Lung microvascular endothelial cell (primary cell): ENCODE results near the gene OR10V1. TPM values are rescaled to one million over a fixed set of nuclear protein-coding genes. Genes with fewer than 3 reads are reported as not detected.
A peak's percentile ranks its signal among the peaks of the same experiment; 100 is the strongest.
"Not testable (repeated sequence)": the region's sequence is repeated elsewhere in the genome, so short reads cannot be mapped to it uniquely, and the experiment has no call there.

ENCODE experiments used
- DNase-seq, 2 donors: peaks; one replicate each; pipeline versions ENCODE4 v3.0.0 to v3.0.0-alpha.2; 2010; ENCODE audit warnings: low read depth in 2 of 2
- total RNA-seq: library from RNA; depleted of rRNA; stranded (reverse); fragments of >200 nt; gene quantifications from 2 replicates; pipeline ENCODE4 v1.2.1, GENCODE V29; 2014

The OR10V1 gene
- total RNA-seq, 1 donor from 2014 or later = not detected

DNA sequence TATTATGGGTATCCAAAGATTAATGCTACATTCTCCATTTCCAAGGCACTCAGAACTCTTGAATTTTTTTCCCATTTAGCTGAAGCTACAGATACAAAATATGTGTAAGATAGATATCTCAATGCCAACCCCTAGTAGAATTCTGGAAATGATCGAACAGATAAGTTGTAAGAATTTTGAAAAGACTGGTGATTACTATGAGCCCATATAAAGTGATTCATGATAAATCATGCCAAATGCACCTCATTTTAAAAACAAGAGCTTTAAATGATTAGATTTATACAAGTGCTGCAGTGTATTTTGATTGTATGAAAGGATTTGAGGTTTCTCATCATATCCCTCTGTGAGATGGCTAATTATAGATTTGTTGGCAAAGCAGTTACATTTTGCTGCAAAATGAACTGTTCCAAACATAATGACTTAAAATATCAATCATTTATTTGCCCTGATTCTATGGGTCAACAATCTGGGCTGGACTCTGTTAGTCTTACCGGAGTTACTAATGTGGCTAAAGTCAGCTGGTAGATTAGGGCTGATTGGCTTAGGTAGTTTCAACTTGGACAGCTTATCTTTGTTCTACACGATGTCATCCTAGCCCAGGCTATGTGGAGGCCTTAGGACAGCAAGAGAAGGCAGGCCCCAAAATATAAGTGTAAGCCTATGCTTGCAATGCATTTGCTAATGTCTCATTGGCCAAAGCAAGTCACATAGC, 3.4 kb downstream of the OR10V1 start:
- no peak for DNase-seq

DNA sequence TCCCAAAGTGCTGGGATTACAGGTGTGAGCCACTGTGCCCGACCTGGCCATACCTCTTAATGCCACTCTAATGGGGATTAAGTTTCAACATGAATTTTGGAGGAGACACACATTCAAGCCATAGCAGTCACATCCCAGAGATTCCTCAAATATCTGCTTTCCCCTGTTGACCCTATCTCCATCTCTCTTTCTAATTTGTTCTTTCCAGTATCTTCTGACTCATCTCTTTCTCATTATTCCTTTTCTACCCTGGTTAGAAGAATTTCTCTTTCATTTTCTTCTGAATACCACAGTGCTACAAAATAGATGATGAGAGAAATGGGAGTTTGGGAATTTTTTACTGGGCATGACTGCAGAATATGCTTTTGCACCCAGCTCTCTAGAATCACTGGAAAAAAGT, 5.1 kb downstream of the OR10V1 start:
- DNase-seq = no peak

DNA sequence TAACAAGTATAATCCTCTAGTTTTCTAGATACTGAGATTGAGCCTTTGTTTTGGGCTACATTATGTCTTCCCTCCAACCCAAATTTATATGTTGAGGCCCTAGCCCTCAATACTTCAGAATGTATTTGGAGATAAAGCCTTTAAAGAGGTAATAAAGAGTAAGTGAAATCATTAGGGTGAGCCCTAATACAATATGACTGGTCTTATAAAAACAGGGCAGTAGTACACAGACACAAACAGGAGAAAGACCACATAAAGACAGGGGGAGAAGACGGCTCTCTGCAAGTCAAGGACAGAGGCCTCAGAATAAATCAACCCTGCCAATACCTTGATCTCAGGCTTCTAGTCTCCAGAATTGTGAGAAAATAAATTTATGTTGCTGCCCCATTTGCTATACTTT, 6.3 kb downstream of the OR10V1 start:
- DNase-seq = no peak

DNA sequence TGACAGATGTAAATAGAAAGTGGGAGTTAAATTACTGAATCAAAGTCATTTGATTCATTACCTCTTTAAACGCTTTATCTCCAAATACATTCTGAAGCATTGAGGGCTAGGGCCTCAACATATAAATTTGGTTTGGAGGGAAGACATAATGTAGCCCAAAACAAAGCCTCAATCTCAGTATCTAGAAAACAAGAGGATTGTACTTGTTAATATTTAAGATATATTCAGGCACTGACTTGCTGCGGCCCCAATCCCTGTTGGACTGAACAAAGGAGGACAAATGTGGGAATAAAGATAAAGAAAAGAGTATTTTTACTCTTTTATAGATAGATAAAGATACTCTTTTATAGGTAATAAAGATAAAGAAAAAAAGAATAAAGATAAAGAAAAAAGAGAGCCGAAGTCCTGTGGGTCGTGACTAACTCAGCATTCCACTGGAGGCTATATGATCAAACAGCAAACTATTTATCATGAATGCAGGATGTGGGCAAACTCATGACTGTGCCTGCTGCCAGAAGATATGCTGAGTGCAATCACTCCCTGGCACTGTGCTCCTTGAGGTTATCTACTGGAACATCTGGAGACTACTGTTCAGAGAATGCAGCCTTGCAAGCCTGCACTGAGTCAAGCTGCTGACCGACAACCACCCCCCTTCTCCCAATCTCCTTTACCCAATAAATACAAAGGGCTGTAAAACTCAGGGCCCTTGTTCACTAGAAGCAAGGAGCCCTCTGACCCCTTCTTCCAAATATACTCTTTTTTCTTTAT, 6.9 kb downstream of the OR10V1 start:
- peak in 1 of 2 donors; percentile 64 for DNase-seq

DNA sequence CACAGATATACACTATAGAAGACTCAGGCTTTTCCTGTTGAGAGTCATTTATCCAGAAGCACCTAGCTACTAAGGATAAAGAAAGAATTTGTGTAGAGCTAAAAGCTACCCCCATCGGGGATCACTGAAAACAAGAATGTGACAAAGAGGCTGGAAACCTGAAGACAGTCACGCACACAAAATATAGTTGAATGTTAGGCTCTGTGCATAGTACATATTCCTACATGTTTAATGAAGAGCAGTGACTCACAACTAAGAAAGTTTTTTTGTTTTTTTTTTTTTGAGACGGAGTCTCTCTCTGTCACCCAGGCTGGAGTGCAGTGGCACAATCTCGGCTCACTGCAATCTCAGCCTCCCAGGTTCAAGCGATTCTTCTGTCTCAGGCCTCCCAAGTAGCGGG, 8.4 kb downstream of the OR10V1 start:
- no peak for DNase-seq

DNA sequence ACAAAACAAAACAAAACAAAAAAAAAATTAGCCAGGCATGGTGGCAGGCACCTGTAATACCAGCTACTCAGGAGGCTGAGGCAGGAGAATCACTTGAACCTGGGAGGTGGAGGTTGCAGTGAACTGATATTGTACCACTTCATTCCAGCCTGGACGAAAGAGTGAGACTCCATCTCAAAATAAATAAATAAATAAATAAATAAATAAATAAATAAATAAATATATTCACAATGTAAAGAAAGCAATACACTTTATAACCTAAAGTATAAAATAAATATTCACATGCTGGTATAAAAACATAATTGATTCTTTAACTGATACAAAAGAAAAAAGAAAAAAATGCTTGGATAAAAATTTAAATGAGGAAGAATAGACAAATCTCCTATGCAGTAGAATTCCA, 10.1 kb downstream of the OR10V1 start:
- DNase-seq = not testable (repeated sequence)

DNA sequence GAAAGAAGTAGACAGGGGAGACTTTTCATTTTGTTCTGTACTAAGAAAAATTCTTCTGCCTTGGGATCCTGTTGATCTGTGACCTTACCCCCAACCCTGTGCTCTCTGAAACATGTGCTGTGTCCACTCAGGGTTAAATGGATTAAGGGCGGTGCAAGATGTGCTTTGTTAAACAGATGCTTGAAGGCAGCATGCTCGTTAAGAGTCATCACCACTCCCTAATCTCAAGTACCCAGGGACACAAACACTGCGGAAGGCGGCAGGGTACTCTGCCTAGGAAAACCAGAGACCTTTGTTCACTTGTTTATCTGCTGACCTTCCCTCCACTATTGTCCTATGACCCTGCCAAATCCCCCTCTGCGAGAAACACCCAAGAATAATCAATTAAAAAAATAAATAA, 13.5 kb downstream of the OR10V1 start:
- not testable (repeated sequence) for DNase-seq

DNA sequence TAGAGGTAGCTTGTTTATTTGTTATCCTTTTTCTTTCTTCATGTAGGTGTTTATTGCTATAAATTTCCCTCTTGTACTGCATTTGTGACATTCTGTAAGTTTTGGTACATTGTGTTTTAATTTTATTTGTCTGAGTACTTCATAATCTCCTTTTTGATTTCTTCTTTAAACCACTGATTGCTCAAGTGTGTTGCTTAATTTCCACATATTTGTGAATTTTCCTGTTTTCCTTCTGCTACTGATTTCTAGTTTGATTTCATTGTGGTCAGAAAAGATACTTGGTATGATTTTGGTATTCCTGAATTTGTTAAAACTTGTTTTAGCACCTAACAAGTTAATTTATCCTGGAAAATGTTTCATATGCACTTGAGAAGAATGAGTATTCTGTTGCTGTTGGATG, 15.1 kb downstream of the OR10V1 start:
- no peak for DNase-seq

DNA sequence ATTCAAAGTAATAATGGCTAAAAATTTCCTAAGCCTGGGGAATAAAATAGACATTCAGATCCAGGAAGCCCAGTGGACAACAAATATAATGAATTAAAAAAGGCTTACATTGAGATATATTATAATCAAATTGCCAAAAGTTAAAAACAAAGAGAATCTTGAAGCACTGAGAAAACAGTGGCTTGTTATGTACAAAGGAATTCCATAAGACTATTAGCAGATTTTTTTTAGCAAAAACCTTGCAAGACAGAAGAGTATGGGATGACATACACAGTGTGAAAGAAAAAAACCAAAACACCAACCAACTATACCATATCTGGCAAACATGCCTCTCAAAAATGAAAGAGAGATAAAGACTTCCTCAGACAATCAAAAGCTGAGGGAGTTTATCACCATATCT, 20.7 kb downstream of the OR10V1 start:
- no peak for DNase-seq

DNA sequence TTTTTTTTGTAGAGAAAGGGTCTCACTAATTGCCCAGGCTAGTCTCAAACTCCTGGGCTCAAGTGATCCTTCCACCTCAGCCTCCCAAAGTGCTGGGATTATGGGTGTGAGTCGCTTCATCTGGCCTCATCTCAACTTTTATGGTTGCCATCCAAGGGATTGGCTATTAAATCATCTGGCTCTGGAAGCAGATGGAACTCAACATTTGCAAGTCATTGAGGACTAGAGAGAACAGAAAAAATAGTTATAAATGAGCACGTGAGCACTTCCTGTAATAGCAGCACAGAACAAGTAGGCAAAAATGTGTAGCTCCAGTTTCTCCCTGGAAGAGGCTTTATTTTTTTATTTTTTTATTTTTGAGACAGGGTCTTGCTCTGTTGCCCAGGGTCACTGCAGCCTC, 22.5 kb downstream of the OR10V1 start:
- no peak for DNase-seq

DNA sequence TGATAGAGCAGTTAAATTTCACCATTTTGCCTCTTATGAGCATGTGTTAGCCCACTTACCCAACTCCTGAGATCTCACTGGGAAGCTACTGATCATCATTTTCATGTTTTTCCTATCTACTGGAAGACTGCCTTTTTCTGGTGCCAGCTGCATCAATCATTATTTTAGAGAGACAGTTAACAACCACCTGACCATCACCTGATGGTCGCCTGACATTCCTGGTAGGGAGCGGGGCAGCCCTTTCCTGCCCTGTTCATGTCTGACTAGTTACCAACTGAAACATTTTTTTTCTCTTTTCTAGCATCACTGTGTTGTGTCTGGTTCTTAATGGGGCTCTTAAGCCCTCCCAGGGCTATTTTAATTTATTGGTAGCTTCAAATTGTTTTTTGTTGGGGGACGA, 24.6 kb downstream of the OR10V1 start:
- DNase-seq = no peak

DNA sequence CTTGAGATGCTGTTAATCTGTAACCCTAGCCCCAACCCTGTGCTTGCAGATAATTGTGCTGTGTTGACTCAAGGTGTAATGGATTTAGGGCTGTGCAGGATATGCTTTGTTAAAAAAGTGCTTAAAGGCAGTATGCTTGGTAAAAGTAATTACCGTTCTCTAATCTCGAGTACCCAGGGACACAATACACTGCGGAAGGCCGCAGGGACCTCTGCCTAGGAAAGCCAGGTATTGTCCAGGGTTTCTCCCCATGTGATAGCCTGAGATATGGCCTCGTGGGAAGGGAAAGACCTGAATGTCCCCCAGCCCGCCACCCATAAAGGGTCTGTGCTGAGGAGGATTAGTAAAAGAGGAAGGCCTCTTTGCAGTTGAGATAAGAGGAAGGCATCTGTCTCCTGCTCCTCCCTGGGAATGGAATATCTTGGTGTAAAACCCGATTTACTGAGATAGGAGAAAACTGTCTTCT, 32.4 kb downstream of the OR10V1 start:
- DNase-seq = not testable (repeated sequence)

DNA sequence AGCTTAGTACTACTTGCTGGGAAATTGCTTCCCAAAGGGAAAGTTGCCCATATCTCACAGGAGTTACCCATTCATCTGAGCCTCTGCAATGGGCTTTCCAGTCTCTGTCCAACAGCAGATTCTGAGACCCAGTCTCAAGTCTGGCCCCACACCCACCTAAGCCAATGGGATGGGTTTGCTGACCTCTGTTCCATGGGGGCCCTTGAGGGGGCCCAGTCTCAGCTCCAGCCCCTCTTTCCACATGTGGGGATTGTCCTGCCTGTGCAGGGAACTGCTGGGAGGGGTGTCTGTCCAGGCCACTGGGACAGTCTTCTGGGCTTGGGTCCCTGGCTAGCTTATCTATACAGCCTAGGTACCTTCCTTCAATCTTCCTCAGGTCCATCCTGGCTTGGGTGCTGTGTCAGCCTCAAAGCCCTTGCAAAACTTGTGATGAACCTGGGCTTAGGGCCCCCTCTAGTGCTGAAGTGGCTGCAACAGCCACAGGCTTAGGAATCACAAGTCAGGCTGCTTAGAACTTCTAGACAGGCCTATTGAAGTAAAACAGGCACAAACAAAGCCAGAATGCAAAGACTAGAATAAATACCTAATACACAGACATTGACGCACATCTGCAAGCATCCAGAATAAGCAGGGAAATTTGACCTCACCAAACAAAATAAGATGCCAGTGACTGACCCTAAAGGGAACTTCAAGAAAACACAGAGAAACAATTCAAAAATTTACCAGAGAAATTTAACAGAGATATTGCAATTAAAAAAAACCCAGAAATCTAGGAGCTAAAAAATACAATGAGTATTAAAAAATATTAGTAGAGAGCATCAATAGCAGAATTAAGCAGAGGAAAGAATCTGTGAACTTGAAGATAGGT, 33.1 kb downstream of the OR10V1 start:
- peak; percentile 83 to 87 for DNase-seq

DNA sequence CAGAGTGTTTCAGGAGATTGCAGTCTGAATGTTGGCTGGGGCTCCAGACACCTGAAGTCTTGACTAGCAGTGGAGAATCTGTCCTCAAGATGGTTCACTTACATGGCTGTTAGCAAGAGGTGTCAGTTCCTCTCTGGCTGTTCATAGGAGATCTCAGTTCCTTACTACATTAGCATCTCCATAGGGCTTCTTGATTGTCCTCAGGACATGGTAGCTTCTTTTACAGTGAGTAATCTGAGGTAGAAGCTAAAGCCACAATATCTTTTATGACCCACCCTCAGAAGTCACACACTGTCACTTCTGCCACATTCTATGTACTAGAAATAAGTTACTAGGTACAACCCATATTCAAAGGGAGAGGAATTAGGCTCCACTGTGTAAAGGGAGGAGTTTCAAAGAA, 34.3 kb downstream of the OR10V1 start:
- no peak for DNase-seq

DNA sequence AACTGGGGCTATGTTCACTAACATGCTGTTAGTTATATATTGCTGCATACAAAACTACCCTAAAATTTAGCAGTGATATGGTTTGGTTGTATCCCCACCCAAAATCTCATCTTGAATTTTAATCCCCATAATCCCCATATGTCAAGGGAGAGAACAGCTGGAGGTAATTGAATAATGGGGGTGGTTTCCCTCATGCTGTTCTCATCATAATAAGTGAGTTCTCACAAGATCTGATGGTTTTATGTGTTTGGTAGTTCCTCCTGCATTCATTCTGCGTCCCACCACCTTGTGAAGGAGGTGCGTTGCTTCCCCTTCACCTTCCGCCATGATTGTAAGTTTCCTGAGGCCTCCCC, 34.9 kb downstream of the OR10V1 start:
- no peak for DNase-seq

DNA sequence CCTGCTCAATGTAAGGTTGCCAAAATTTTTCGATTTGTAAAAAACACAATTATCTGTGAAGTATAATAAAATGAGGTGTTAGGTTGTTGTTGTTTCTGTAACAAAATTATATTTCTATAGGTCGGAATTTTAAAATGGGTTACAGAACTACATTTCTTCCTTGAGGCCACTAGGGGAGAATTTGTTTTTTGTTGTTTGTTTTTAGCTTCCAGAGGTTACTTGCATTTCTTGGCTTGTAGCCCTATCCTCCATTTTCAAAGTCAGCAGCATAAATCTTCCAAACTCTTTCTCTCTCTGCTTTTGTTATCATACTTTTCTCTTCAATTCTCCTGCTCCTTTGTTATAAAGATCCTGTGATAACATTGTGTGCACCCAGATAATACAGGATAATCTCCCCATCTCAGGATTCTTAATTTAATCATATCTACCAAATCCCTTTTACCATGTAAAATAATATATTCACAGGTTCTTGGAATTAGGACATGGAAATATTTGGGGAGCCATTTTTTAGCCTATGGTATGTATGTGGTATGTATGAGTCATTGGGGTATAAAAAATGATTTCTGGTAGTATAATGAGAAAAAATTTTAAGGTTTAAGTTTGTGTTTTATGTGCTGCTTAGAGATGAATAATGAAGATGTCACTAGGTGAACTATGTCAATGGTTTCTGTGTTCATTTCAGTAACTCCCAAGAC, 35.4 kb downstream of the OR10V1 start:
- DNase-seq = no peak

DNA sequence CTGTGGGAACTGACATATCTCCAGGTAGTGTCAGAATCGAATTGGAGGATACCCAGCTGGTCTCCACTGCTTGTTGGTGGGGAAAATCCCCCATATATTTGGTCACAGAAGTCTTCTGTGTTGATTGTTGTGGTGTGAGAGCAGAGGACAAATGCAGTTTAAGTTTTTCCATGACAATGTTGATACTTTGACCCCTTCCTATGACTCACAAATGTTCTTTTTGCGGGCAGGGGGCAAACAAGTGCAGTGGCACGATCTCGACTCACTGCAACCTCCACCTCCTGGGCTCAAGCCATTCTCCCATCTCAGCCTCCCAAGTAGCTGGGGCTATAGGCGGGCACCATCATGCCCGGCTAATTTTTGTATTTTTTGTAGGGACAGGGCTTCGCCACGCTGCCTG, 37.4 kb downstream of the OR10V1 start:
- peak in 1 of 2 donors; percentile 34 for DNase-seq

DNA sequence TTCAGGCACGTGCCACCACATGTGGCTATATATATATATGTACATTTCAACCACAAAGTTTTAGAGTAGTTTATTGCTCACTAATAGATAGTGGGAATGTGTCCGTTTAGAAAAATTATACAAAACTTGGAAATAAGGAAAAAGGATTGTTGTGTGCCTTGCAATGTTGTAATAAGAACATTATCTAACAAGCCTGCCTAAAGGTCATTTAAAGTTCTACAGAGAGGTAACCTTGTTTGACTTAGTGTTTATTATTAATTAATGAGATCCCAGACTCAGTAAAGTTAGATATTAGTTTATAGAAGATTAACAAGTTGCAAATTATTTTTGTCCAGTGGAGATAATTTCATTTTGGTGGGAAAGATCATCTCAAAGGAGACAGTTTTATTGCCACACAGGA, 39.4 kb downstream of the OR10V1 start:
- DNase-seq = no peak

DNA sequence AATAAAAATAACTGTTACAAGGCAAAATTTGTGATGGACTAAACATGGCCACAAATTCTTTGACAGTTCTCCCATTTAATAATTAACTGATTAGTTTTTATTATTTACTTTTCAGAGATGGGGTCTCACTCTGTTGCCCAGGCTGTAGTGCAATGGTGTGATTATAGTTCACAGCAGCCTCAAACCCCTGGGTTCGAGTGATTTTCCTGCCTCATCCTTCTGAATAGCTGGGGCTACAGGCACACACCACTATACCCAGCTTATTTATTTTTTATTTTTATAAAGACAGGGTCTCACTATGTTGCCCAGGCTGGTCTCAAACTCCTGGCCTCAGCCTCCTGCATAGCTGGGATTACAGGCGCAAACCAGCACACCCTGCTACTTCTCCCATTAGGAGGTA, 40.4 kb downstream of the OR10V1 start:
- no peak for DNase-seq

DNA sequence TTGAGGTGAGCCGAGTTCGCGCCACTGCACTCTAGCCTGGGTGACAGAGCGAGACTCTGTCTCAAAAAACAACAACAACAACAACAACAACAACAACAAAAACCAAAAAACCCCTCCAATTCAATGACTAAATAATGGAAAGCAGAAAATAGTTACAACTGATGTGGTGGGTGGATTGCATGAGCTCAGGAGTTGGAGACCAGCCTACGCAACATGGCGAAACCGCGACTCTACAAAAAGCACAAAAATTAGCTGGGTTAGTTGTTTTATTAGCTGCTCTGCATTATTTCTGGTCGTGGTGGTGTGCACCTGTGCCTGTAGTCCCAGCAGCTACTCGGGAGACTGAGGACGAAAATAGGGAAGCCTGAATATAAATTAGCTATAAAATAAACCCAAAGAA, 42.2 kb downstream of the OR10V1 start:
- DNase-seq = no peak

DNA sequence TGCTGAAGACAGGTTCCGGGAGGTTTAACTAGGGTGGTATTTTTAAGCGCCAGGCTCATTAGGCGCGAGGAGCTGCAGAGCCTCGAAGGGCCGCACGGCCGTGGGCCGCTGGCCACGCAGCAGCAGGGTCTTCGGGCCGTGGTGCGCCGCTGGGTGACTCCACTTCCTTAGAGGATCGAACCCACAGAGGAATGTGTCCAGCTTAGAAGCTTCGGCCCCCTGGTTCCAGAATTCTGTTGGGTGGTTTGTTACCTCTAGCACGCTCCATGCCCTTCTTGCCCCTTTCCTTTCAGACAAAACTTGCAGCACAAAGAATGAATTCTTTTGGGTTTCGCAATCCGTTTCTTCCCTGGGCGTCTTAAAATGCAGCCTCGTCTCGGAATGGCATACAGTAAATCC, 44.0 kb downstream of the OR10V1 start:
- no peak for DNase-seq
